GM18909 (cell line): ENCODE results near the gene FEN1.

ENCODE experiments used
- ATAC-seq: cut with Tn5 transposase; IDR thresholded peaks from one replicate; pipeline ENCODE4 v1.9.1; 2021; ENCODE audit warnings: mild to moderate bottlenecking; ENCODE audit not compliant: unreplicated experiment, poor library complexity

Gene FEN1

DNA sequence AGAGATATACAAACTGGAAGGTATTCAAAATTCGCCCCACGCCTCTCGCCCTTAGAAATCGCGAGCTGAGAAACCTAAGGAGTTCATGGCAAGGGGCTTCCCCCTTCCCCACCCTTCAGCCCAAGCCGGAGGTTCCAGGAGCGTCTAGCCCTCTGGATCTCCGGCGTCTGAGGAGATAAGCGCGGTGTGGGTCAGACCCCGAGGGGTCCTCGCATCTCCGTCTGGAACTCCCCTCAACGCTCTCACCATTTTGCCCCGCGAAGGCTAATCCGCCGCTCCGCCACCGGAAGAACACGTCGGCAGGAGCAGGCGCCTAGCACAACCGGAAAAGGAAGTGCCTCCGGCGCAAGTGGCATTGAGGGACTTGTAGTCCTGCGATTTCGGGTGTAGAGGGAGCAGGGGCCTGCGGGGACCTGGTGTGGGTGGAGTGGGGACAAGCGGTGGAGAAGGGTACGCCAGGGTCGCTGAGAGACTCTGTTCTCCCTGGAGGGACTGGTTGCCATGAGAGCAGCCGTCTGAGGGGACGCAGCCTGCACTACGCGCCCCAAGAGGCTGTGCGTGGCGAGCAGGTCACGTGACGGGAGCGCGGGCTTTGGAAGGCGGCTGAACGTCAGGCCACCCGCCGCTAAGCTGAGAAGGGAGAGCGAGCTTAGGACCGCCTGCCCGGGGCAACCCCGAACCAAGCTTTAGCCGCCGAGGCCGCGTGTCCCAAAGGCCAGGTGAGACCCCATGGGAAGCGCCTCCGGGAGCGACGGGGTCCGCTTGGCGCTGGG lies at the start of gene FEN1, which contains the start of gene TMEM258:
Gene FEN1 (plus strand): TSS at position 602 of the 773 bp plus-strand sequence. CDS start 2,451 bp downstream, outside the sequence.
Gene TMEM258 (minus strand): TSS at position 290 of the 773 bp plus-strand sequence. CDS start 41 bp downstream, at position 249.
- peak; percentile 84 for ATAC-seq

- ATAC-seq, result no peak
These were observed 49.1 kb upstream of the FEN1 start for GRCh38 chr11:61743486-61744095.

GRCh38 chr11:61744181-61744580 lies 48.5 kb upstream of the FEN1 start:
- no peak for ATAC-seq

DNA sequence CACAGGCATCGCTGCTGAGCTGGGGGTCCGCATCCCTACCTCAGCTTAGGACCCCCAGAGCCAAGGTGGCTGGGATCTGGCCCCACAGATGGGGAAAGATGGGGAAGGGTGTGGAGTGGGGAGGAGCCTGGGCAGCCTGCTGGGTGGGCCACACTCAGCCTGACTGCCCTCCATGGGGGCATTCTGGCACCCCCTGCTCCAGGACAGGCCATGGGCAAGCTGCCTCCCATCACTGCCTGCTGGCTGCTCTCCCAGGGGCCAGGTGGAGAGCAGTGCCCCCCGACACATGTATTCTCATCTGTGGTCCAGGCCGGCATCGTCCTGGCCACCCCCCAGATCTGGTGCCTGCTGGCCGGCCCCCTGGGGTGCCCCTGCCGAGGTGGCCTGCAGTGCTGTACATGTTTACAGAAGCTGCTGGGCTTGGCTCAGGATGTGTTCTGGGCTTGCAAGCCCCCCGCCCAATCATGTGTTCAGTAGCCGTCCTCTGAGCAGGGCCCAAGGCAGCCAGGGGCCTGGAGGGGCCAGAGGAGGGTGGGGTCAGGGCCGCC lies 48.0 kb upstream of the FEN1 start:
- no peak for ATAC-seq

DNA sequence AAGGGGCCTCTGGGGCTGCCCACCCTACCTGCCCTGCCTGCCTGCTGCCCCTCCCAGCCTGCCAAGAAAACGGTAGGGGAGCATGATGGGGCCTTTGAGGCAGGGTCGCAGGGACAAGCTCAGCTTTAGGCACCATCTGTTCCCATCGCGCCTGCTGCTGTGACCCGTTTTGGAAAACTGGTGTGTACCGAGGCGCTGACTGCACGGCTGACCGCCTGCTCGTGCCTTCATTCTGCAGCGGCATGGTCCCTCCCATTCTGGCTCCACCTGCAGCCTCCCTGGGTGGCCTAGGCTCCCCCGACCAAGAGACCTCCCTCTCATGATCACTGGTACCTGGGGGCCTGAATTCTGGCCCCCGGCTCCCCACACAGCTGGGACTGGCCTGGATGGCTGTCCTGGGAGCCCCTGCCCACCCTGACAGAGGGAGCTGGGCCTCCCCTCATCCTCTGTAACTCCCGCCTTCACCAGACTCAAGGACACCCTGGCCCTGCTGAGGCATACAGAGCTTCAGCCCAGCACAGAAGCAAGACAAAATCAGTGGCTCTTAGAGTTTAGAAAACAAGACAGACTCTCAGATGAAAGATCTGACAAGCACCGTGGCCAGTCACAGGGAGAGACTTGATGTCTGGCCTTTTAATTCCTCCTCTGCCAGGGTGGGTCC lies 46.8 kb upstream of the FEN1 start:
- no peak for ATAC-seq

GRCh38 chr11:61746442-61747191 lies 46.1 kb upstream of the FEN1 start:
- no peak for ATAC-seq

GRCh38 chr11:61747192-61747966 lies 45.3 kb upstream of the FEN1 start:
- no peak for ATAC-seq

DNA sequence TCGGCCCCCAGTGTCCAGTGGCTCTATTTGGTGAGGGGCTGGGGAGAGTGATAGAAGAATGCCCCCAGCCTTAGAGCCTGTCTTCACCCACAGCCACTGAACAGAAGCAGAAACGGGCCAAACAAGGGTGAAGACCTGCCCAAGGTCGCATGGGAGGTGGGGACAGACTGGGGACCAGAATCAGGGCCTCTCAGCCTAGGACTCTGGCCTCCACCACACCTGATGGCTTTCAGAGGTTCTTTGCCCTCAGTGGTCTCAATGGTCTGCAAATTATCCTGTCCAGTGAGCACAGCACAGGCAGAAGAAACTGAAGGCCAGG lies 44.8 kb upstream of the FEN1 start:
- no peak for ATAC-seq

DNA sequence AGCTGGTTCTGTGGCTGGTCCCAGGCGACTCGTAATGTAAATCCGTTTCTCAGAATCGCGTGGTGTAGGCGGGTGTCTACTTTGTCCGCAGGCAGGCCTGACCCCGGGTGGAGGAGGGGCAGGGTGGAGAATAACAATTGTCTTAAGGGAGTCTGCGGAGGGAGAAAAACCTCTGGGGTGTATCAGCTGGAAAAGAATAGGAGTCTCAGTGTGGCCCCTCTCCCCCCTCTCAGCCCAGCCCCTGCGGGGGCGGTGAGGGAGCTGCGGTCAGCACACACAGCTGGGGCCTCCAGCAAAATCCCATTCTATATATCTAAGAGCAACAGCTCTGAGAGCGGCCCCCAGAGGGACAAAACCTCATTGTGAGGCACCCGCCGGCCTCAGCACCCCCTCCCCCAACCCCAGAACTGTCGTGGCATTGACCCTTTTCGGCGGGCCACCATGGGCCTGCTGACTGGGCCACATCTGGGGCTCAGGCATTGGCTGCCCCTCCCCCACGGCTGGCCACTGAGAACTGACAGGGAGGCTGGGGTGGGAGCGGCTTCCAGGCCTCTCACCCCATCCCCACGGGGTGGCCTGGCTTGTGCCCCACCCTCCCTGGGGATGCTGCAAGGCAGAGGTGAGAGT lies 43.0 kb upstream of the FEN1 start:
- ATAC-seq, result no peak

DNA sequence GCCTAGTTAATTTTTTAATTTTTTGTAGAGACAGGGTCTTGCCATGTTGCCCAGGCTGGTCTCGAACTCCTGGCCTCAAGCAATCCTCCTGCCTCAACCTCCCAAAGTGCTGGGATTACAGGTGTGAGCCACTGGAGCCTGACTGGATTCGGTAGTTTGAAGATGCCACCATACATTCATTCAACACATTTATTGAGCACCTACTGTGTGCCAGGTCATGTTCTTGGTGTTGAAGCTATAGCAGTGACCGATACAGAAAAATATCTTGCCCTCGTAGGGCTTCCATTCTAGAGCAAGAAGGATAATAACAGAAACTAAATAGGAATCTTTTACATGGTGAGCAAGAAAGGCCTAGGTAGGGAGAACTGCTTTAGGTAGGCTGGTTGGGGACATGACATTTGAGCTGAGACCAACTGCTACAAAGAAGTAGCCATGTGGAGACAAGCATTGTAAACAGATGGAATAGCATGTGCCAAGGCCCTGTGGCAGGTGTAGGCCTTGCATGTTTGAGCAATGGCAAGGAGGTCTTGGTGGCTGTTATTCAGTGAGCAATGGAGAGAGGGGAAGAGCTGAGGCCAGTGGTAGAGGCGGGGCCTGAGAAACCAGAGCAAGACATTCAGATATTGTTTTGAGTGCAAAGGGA lies 42.0 kb upstream of the FEN1 start:
- no peak for ATAC-seq

- no peak for ATAC-seq
These were observed 41.3 kb upstream of the FEN1 start for GRCh38 chr11:61751384-61751783.

DNA sequence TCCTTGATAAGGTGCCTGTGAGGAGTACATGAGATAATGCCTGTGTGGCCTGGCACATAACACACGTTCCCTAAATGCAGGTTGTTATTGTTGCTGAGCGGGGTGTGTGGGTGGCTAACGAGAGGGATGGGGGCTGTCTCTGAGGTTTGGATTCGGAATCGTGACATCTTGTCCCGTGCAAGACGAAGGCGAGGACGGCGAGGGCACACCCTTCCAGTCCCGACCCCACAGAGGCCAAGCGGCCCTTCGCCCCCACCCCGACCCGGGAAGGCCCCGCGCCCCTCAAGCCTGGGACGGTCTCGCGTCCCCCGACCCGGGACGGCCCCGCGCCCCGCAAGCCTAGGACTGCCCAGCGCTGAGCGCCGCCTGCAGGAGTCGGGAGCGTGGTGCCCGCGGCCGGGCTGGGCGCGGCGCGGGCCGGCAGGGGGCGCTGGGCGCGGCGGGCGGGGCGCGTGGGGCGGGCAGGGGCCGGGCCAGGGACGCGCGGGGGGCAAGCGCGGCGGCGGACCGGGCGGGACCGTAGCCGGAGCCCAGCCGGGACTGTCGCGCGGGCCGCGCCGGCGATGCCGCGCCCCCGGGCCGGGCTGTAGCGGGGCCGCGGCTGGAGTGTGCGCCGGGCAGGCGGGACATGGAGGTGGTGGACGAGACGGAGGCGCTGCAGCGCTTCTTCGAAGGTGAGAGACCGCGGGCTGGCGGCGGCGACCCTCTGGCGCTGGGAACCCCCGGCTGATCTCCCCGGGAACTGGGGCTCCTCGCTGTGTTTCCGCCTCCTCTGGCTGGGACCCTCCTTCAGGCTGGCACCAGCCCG lies 40.4 kb upstream of the FEN1 start, which contains the start of gene MYRF:
Gene MYRF (plus strand): TSS at position 520 of the 808 bp plus-strand sequence. CDS start 109 bp downstream, at position 629.
- ATAC-seq, result peak; percentile 37

- ATAC-seq, result no peak
These were observed 39.7 kb upstream of the FEN1 start for GRCh38 chr11:61752925-61753521.

GRCh38 chr11:61753672-61754071 lies 39.0 kb upstream of the FEN1 start:
- ATAC-seq, result no peak

DNA sequence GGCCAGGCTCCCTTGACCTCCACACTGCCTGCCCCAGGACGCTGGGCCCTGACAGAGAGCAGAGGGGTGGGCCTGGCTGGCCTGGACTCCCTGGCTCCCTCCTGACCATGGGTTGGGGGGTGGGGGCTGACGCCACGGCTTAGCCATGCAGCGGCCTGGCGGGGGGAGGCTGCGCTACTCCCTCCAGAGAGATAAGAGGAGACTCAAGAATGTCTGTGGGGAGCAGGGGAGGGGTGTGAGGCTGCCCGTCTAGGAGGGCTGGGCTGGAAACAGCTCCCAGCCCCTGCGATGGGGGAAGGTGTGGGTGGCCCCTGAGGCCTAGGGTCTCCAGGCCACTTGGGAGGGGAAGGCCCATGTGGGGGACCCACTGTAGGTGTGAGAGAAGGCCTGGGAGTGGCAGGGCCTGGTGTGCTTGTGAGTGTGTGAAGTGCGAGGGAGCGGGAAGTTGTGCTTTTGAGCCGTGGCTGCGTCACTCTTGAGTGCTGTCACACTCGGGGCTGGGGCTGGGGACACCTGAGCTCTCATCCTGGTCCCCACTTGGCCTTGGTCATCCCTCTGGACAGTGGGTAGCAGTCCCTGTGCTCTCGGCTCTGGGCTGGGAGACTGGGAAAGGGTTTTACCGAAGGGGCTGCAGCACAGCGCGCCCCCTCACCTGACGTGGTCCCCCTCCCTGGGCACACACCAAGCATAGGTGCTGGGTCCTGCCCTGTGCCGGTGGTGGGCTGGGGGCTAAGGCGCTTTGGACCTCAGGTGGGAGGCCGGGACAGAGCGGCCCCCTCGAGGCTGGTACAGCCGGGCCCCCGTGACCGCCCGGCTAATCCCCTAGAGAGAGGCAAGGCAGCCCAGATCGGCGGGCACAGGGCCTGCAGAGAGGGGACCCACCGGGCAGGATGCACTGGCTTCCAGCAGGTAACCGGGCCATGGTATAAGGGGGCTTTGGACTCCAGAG lies 37.9 kb upstream of the FEN1 start:
- ATAC-seq, result no peak

- ATAC-seq, result no peak
These were observed 36.6 kb upstream of the FEN1 start for GRCh38 chr11:61756147-61756451.
